Erythroblast (primary cell): ENCODE measurements around the gene ELAPOR1.

Source experiments
- GATA1 ChIP-seq: IDR thresholded peaks from 2 replicates; pipeline ENCODE4 v1.6.1; 2011; ENCODE audit warnings: low read depth, mild to moderate bottlenecking, control low read depth, low read length, moderate library complexity
- POLR2A ChIP-seq: IDR thresholded peaks from 2 replicates; pipeline ENCODE4 v1.6.1; 2011; ENCODE audit warnings: mild to moderate bottlenecking, low read length

GRCh38 chr1:109152196-109152595 is 38.3 kb downstream of the ELAPOR1 start:
- TF ChIP-seq POLR2A = no peak
- TF ChIP-seq GATA1 = no peak
